Progenitor cell of endocrine pancreas (in vitro differentiated cells): ENCODE data around the gene SOX8. TPM values are rescaled to one million over a fixed set of nuclear protein-coding genes. Genes with fewer than 3 reads are reported as not detected.

Source experiments
- DNase-seq: peaks from one replicate; pipeline ENCODE4 v3.0.0; 2021; ENCODE audit warnings: low spot score; ENCODE audit not compliant: unreplicated experiment
- H3K27ac Mint-ChIP-seq: 2 replicates; pipeline ENCODE4 v1.8.0; 2021; ENCODE audit warnings: mild to moderate bottlenecking, moderate library complexity, mixed read lengths
- H3K27me3 Mint-ChIP-seq: 2 replicates; pipeline ENCODE4 v1.8.0; 2021; ENCODE audit warnings: mixed read lengths
- H3K36me3 Mint-ChIP-seq: 2 replicates; pipeline ENCODE4 v1.8.0; 2022; ENCODE audit warnings: mixed read lengths; ENCODE audit not compliant: insufficient read depth
- H3K4me1 Mint-ChIP-seq: 2 replicates; pipeline ENCODE4 v1.8.0; 2021; ENCODE audit warnings: low read depth, mixed read lengths
- H3K4me3 Mint-ChIP-seq: 2 replicates; pipeline ENCODE4 v1.8.0; 2021; ENCODE audit warnings: low read depth, mild to moderate bottlenecking, moderate library complexity, mixed read lengths
- H3K9me3 Mint-ChIP-seq: 2 replicates; pipeline ENCODE4 v1.8.0; 2021; ENCODE audit warnings: low read depth, mixed read lengths
- total RNA-seq: library from RNA; stranded (reverse); gene quantifications from 2 replicates; pipeline ENCODE4 v1.2.1, GENCODE V29; 2021
- TF ChIP-seq, protein P1 (sequence below): fragments of 200-600 bp; sonication (generic); IDR thresholded peaks from one replicate; pipeline ENCODE4 v1.5.0; 2021; ENCODE audit warnings: antibody characterized with exemption, mild to moderate bottlenecking; ENCODE audit not compliant: unreplicated experiment

The SOX8 gene
- total RNA-seq, 1 donor from 2014 or later, result 6.7 TPM

DNA sequence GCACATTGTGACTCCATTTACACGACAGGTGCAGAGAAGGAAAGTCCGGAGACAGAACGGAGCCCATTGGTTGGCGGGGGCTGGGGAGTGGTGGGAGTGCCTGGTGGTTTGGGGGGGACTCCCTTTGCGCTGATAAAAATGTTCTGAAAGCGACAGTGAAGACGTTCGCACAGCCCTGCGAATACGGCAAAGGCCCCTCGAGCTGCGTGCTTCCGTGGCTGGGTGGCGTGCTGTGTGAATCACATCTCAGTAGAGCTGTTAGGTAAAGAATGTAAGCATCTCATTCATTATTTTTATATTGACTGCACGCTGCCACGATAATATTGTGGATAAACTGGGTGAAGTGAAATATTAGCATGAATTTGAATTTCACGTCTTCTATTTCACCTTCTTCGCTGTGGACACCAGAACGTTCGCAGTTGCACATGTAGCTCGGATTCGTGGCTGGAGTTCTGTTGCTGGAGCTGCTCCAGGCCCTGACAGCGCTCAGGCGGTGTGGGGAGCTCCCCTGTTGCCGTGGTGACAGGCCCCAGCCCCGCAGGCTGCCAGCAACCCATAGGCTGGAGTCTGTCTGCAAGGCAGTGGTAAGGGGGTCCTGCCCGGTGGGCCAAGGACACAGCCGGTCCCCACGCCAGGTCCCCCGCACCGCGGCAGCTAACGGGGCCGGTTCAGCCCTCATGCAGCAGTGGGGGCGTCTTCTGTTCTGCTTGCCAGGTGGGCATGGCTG is 44.6 kb downstream of the SOX8 start:
- no peak overlapping the region for H3K4me3 Mint-ChIP-seq
- TF ChIP-seq, protein P1, sequence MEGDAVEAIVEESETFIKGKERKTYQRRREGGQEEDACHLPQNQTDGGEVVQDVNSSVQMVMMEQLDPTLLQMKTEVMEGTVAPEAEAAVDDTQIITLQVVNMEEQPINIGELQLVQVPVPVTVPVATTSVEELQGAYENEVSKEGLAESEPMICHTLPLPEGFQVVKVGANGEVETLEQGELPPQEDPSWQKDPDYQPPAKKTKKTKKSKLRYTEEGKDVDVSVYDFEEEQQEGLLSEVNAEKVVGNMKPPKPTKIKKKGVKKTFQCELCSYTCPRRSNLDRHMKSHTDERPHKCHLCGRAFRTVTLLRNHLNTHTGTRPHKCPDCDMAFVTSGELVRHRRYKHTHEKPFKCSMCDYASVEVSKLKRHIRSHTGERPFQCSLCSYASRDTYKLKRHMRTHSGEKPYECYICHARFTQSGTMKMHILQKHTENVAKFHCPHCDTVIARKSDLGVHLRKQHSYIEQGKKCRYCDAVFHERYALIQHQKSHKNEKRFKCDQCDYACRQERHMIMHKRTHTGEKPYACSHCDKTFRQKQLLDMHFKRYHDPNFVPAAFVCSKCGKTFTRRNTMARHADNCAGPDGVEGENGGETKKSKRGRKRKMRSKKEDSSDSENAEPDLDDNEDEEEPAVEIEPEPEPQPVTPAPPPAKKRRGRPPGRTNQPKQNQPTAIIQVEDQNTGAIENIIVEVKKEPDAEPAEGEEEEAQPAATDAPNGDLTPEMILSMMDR, result no peak
- peaks cover 8% of the 10 kb centered on the region for H3K27me3 Mint-ChIP-seq
- H3K9me3 Mint-ChIP-seq, result no peaks in the 10 kb centered on the region
- H3K4me1 Mint-ChIP-seq, result no peaks in the 10 kb centered on the region
- no peaks in the 10 kb centered on the region for H3K36me3 Mint-ChIP-seq
- no peak for DNase-seq
- H3K27ac Mint-ChIP-seq, result no peak overlapping the region

GRCh38 chr16:1026784-1027500 is 45.4 kb downstream of the SOX8 start:
- H3K27me3 Mint-ChIP-seq, result peaks cover 8% of the 10 kb centered on the region
- H3K27ac Mint-ChIP-seq, result no peak overlapping the region
- no peaks in the 10 kb centered on the region for H3K9me3 Mint-ChIP-seq
- H3K4me1 Mint-ChIP-seq, result no peaks in the 10 kb centered on the region
- no peak for DNase-seq
- TF ChIP-seq, protein P1, result no peak
- no peak overlapping the region for H3K4me3 Mint-ChIP-seq
- H3K36me3 Mint-ChIP-seq, result no peaks in the 10 kb centered on the region

DNA sequence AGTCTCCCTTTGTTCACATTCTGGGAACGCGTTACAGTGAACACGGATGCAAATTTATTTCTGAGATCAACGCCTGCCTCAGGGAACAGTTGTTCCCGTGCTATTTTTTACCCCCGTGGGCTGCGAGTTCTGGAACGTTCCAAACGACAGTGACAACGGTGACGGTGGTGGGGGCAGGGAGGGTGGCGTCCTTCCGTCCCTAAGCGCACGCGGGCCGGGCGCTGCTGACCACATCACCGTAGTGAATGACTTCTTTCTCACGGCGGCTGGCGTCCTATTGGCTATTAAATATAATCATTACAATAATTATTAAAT is 45.9 kb downstream of the SOX8 start:
- H3K27ac Mint-ChIP-seq, result no peak overlapping the region
- H3K4me3 Mint-ChIP-seq, result no peak overlapping the region
- no peaks in the 10 kb centered on the region for H3K9me3 Mint-ChIP-seq
- TF ChIP-seq, protein P1, result no peak
- DNase-seq, result no peak
- peaks cover 8% of the 10 kb centered on the region for H3K27me3 Mint-ChIP-seq
- no peaks in the 10 kb centered on the region for H3K36me3 Mint-ChIP-seq
- H3K4me1 Mint-ChIP-seq, result no peaks in the 10 kb centered on the region

GRCh38 chr16:1028056-1028455 is 46.5 kb downstream of the SOX8 start:
- peaks cover 8% of the 10 kb centered on the region for H3K27me3 Mint-ChIP-seq
- no peak overlapping the region for H3K27ac Mint-ChIP-seq
- H3K4me1 Mint-ChIP-seq, result no peaks in the 10 kb centered on the region
- TF ChIP-seq, protein P1, result no peak
- H3K9me3 Mint-ChIP-seq, result no peaks in the 10 kb centered on the region
- H3K36me3 Mint-ChIP-seq, result no peaks in the 10 kb centered on the region
- DNase-seq, result no peak
- H3K4me3 Mint-ChIP-seq, result no peak overlapping the region

- Mint-ChIP-seq H3K36me3 (no peaks in the 10 kb centered on the region), H3K27ac (no peak overlapping the region)
Observed at GRCh38 chr16:1028524-1029258, 47.1 kb downstream of the SOX8 start.

More at GRCh38 chr16:1028524-1029258, 47.1 kb downstream of the SOX8 start:
- DNase-seq, result no peak
- Mint-ChIP-seq H3K4me1 (no peaks in the 10 kb centered on the region), H3K27me3 (peaks cover 8% of the 10 kb centered on the region), H3K4me3 (no peak overlapping the region), H3K9me3 (no peaks in the 10 kb centered on the region)
- TF ChIP-seq, protein P1, result no peak
